GM23248 (cell line): ENCODE results near the gene PLPP6. TPM values are rescaled to one million over a fixed set of nuclear protein-coding genes. Genes with fewer than 3 reads are reported as not detected.

ENCODE experiments used
- DNase-seq: peaks from one replicate; pipeline ENCODE4 v3.0.0-alpha.2; 2015
- H2AFZ ChIP-seq: fragments of 200-600 bp; sonication (generic); 2 replicates; pipeline ENCODE4 v1.6.1; 2016; ENCODE audit warnings: antibody characterized with exemption
- H3F3A ChIP-seq: fragments of 200-600 bp; sonication (generic); 2 replicates; pipeline ENCODE4 v1.6.1; 2016; ENCODE audit warnings: mild to moderate bottlenecking, antibody characterized with exemption, mixed run types; ENCODE audit not compliant: insufficient read depth
- H3K27ac ChIP-seq: fragments of 200-600 bp; sonication (generic); 2 replicates; pipeline ENCODE4 v1.5.1; 2016; ENCODE audit warnings: mild to moderate bottlenecking
- H3K27me3 ChIP-seq: fragments of 200-600 bp; sonication (generic); replicated peaks from 2 replicates; pipeline ENCODE4 v1.6.1; 2016; ENCODE audit warnings: mild to moderate bottlenecking; ENCODE audit not compliant: insufficient read depth
- H3K36me3 ChIP-seq: fragments of 200-600 bp; sonication (generic); 2 replicates; pipeline ENCODE4 v1.6.1; 2016; ENCODE audit warnings: low read depth, mild to moderate bottlenecking
- H3K4me1 ChIP-seq: fragments of 200-600 bp; sonication (generic); 2 replicates; pipeline ENCODE4 v1.6.1; 2016; ENCODE audit warnings: mild to moderate bottlenecking; ENCODE audit not compliant: insufficient read depth
- H3K4me2 ChIP-seq: fragments of 200-600 bp; sonication (generic); one replicate; pipeline ENCODE4 v1.6.1; 2016; ENCODE audit warnings: mild to moderate bottlenecking; ENCODE audit not compliant: unreplicated experiment
- H3K4me3 ChIP-seq: fragments of 200-600 bp; sonication (generic); 2 replicates; pipeline ENCODE4 v1.5.1; 2016; ENCODE audit warnings: mild to moderate bottlenecking
- H3K79me2 ChIP-seq: fragments of 200-600 bp; sonication (generic); 2 replicates; pipeline ENCODE4 v1.6.1; 2016; ENCODE audit warnings: mild to moderate bottlenecking; ENCODE audit not compliant: insufficient read depth
- H3K9ac ChIP-seq: fragments of 200-600 bp; sonication (generic); 2 replicates; pipeline ENCODE4 v1.6.1; 2016; ENCODE audit warnings: mild to moderate bottlenecking
- H3K9me2 ChIP-seq: fragments of 200-600 bp; sonication (generic); 2 replicates; pipeline ENCODE4 v1.6.1; 2016; ENCODE audit warnings: mixed run types, mild to moderate bottlenecking, moderate library complexity; ENCODE audit not compliant: insufficient read depth
- H3K9me3 ChIP-seq: fragments of 200-600 bp; sonication (generic); one replicate; pipeline ENCODE4 v1.6.1; 2017; ENCODE audit warnings: low read depth
- H4K20me1 ChIP-seq: fragments of 200-600 bp; sonication (generic); 2 replicates; pipeline ENCODE4 v1.6.0; 2016; ENCODE audit not compliant: insufficient read depth
- EZH2 ChIP-seq: fragments of 200-600 bp; sonication (generic); IDR thresholded peaks from 2 replicates; pipeline ENCODE4 v1.6.1; 2018; ENCODE audit warnings: antibody characterized with exemption, mild to moderate bottlenecking; ENCODE audit not compliant: insufficient read depth, poor library complexity, severe bottlenecking
- EZH2phosphoT487 ChIP-seq: fragments of 200-600 bp; sonication (generic); IDR thresholded peaks from 2 replicates; pipeline ENCODE4 v1.6.1; 2018; ENCODE audit warnings: antibody characterized with exemption, moderate library complexity, mild to moderate bottlenecking, low read depth; ENCODE audit not compliant: insufficient read depth
- WGBS, 2 experiments: methylation state at CpG; one replicate each; pipeline ENCODE4 v1.1.6; 2015 to 2017; ENCODE audit warnings: low lambda C conversion rate in 2 of 2, low coverage in 1 of 2; ENCODE audit errors: missing lambda C conversion rate in 2 of 2; 5-methylcytosine and 5-hydroxymethylcytosine counted together
- in situ Hi-C: fragments of 300-500 bp; cut with MboI; formaldehyde crosslinking; loops from 2 replicates; pipeline ENCODE4 v1.15.0; 2020
- polyA plus RNA-seq: library from polyadenylated mRNA; unstranded; fragments of >200 nt; fragmentation: Nextera tagmentation; extraction: Ambion mirVana; gene quantifications from 2 replicates; pipeline ENCODE4 v1.2.1, GENCODE V29; 2016
- total RNA-seq: library from RNA; depleted of rRNA; stranded (reverse); fragments of >200 nt; shearing (Covaris generic); gene quantifications from 2 replicates; pipeline ENCODE4 v1.2.3, GENCODE V29; 2014

PLPP6 gene
- total and polyA plus RNA-seq, 2 experiments from 2014 or later = 7.4 to 7.9 TPM

GRCh38 chr9:4662989-4663792 is 1.1 kb downstream of the PLPP6 start:
- H3K27ac ChIP-seq = peak overlapping the region; percentile 7; the same call in 1 of the 2 replicates
- peak; percentile 48 for DNase-seq
- no peaks in the 10 kb centered on the region for H3K9me3 ChIP-seq

GRCh38 chr9:4663956-4664355 is 1.9 kb downstream of the PLPP6 start:
- Histone ChIP-seq H3K9me2 (no peaks in the 10 kb centered on the region), H3K79me2 (no peaks in the 10 kb centered on the region), H3F3A (peaks cover 38% of the 10 kb centered on the region), H2AFZ (no peak overlapping the region), H3K4me3 (peak overlapping the region; percentile 87; the same call in 1 of the 2 replicates), H3K9me3 (no peaks in the 10 kb centered on the region), H3K4me2 (peak overlapping the region; percentile 91), H3K27ac (peak overlapping the region; percentile 7; the same call in 1 of the 2 replicates), H3K27me3 (no peaks in the 10 kb centered on the region), H3K4me1 (peaks cover 39% of the 10 kb centered on the region), H3K9ac (no peak overlapping the region), H3K36me3 (no peaks in the 10 kb centered on the region), H4K20me1 (no peaks in the 10 kb centered on the region)
- in situ Hi-C loops = no loop called here
- WGBS, 2 experiments = 79 to 80% methylated on average over 3 of the region's 3 CpGs
- TF ChIP-seq EZH2phosphoT487 (no peak), EZH2 (no peak)
- no peak for DNase-seq

More at GRCh38 chr9:4662989-4663792, 1.1 kb downstream of the PLPP6 start:
- H3K4me2 ChIP-seq = peak overlapping the region; percentile 91
- peak overlapping the region; percentile 89 for H2AFZ ChIP-seq
- peaks cover 38% of the 10 kb centered on the region for H3F3A ChIP-seq
- 44 to 46% methylated on average over 13 of the region's 13 CpGs for WGBS, 2 experiments
- no peaks in the 10 kb centered on the region for H3K27me3 ChIP-seq
- in situ Hi-C loops = no loop called here
- TF ChIP-seq EZH2phosphoT487 (no peak), EZH2 (no peak)
- peaks cover 39% of the 10 kb centered on the region for H3K4me1 ChIP-seq
- no peaks in the 10 kb centered on the region for H3K79me2 ChIP-seq
- peak overlapping the region; percentile 87 for H3K4me3 ChIP-seq
- H3K9me2 ChIP-seq = no peaks in the 10 kb centered on the region
- no peaks in the 10 kb centered on the region for H3K36me3 ChIP-seq
- H4K20me1 ChIP-seq = no peaks in the 10 kb centered on the region
- peak overlapping the region; percentile 83 for H3K9ac ChIP-seq

- H3K4me3 ChIP-seq = peak overlapping the region; percentile 73
- H3K27me3 ChIP-seq = no peaks in the 10 kb centered on the region
- peaks cover 39% of the 10 kb centered on the region for H3K4me1 ChIP-seq
- H3K9ac ChIP-seq = peak overlapping the region; percentile 77
- H3F3A ChIP-seq = peaks cover 38% of the 10 kb centered on the region
- no peaks in the 10 kb centered on the region for H3K79me2 ChIP-seq
- in situ Hi-C loops = no loop called here
- H4K20me1 ChIP-seq = no peaks in the 10 kb centered on the region
- peak; percentile 82 for DNase-seq
- H2AFZ ChIP-seq = peak overlapping the region; percentile 90
- peak overlapping the region; percentile 81 for H3K4me2 ChIP-seq
- 49 to 55% methylated on average over 2 of the region's 2 CpGs for WGBS, 2 experiments
- H3K27ac ChIP-seq = peak overlapping the region; percentile 47
- no peaks in the 10 kb centered on the region for H3K36me3 ChIP-seq
- H3K9me2 ChIP-seq = no peaks in the 10 kb centered on the region
- H3K9me3 ChIP-seq = no peaks in the 10 kb centered on the region
- TF ChIP-seq EZH2 (no peak), EZH2phosphoT487 (no peak)
Observed at GRCh38 chr9:4665357-4665756, 3.3 kb downstream of the PLPP6 start.

DNA sequence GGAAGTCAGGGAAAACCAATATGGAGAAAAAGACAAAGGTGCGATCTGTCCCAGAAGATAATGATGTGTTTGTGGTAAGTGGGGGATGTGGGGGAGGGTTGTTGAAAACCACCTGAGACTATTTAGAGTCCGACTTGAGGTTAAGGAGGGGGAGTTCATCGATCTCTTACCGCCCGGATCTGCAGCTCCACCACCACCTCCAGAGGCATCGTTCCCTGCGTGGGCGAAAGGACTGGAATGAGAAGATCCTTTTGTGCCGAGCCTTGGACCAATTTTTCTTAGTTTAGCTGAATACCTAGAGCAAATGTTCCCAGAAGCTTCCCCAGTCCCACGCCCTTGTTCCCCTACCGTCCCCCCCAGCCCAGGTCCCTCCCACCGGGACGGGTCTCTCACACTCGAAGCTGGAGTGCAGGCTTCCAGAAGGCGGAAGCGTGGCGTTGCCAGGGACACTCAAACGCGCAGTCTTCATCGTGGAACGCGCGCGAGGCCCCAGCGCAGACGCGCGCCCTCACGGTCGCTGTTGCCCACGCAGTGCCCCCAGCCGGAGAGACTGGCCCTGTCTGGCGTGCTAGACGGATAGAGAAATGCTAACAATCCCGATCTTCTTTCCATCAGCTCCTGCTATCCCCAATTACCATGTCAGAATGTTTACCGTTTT is 4.1 kb downstream of the PLPP6 start, which contains the start of gene SPATA6L:
TSS of gene SPATA6L (minus strand) at position 439 of the 658 bp plus-strand sequence. CDS start at position 209, 230 bp downstream.
- no peaks in the 10 kb centered on the region for H3K27me3 ChIP-seq
- no peaks in the 10 kb centered on the region for H3K36me3 ChIP-seq
- no peaks in the 10 kb centered on the region for H3K79me2 ChIP-seq
- peak within 1 kb of the TSS; percentile 47 for H3K27ac ChIP-seq
- H3K9ac ChIP-seq = peak within 1 kb of the TSS; percentile 77
- TF ChIP-seq EZH2phosphoT487 (no peak), EZH2 (no peak)
- in situ Hi-C loops = no loop called here
- H3K9me2 ChIP-seq = no peaks in the 10 kb centered on the region
- peaks cover 36% of the 10 kb centered on the region for H3K4me1 ChIP-seq
- H3K4me2 ChIP-seq = peak within 1 kb of the TSS; percentile 81
- no peaks in the 10 kb centered on the region for H3K9me3 ChIP-seq
- H4K20me1 ChIP-seq = no peaks in the 10 kb centered on the region
- H2AFZ ChIP-seq = peak within 1 kb of the TSS; percentile 90
- H3K4me3 ChIP-seq = peak within 1 kb of the TSS; percentile 73
- peaks cover 35% of the 10 kb centered on the region for H3F3A ChIP-seq
- WGBS, 2 experiments = 1 to 2% methylated on average over 36 of the region's 36 CpGs
- DNase-seq = peak; percentile 84
